Stimulated activated CD4-positive, alpha-beta T cell treated with anti-CD3 and anti-CD28 coated beads, Interleukin-15, amount 100 ng/mL, for 48 hours (primary cell): ENCODE measurements around the gene ANKRD44.

Experiments used
- DNase-seq, 2 donors: peaks; one replicate each; pipeline ENCODE4 v3.0.0-alpha.2; 2020; ENCODE audit warnings: low read depth in 2 of 2

The ANKRD44 gene

GRCh38 chr2:197179744-197180498 is 130.7 kb downstream of the ANKRD44 start:
- no peak for DNase-seq

GRCh38 chr2:197176522-197176921 is 134.1 kb downstream of the ANKRD44 start:
- DNase-seq, result no peak

- DNase-seq, result no peak
Measured at GRCh38 chr2:197174539-197175094, 136.0 kb downstream of the ANKRD44 start.

- DNase-seq, result no peak
Measured at GRCh38 chr2:197171582-197171981, 139.0 kb downstream of the ANKRD44 start.

- no peak for DNase-seq
Measured at GRCh38 chr2:197170208-197170607, 140.4 kb downstream of the ANKRD44 start.

GRCh38 chr2:197168705-197169104 is 141.9 kb downstream of the ANKRD44 start:
- DNase-seq, result peak; percentile 55 to 70

GRCh38 chr2:197167608-197168314 is 142.8 kb downstream of the ANKRD44 start:
- DNase-seq, result no peak

- DNase-seq, result no peak
Measured at GRCh38 chr2:197165020-197165419, 145.6 kb downstream of the ANKRD44 start.

- DNase-seq, result no peak
Measured at GRCh38 chr2:197164141-197164754, 146.3 kb downstream of the ANKRD44 start.

- no peak for DNase-seq
Measured at GRCh38 chr2:197163712-197164140, 146.9 kb downstream of the ANKRD44 start.

GRCh38 chr2:197161774-197162173 is 148.8 kb downstream of the ANKRD44 start:
- DNase-seq, result no peak

GRCh38 chr2:197159661-197160211 is 150.8 kb downstream of the ANKRD44 start:
- peak in 1 of 2 donors; percentile 21 for DNase-seq

GRCh38 chr2:197158591-197159550 is 151.7 kb downstream of the ANKRD44 start:
- no peak for DNase-seq

- no peak for DNase-seq
Measured at GRCh38 chr2:197157879-197158537, 152.6 kb downstream of the ANKRD44 start.

GRCh38 chr2:197156771-197157170 is 153.8 kb downstream of the ANKRD44 start:
- DNase-seq, result no peak

- DNase-seq, result no peak
Measured at GRCh38 chr2:197152451-197153228, 157.9 kb downstream of the ANKRD44 start.

GRCh38 chr2:197149546-197149945 is 161.0 kb downstream of the ANKRD44 start:
- DNase-seq, result no peak

GRCh38 chr2:197148401-197148800 is 162.2 kb downstream of the ANKRD44 start:
- DNase-seq, result no peak

- DNase-seq, result no peak
Measured at GRCh38 chr2:197147942-197148341, 162.6 kb downstream of the ANKRD44 start.

- no peak for DNase-seq
Measured at GRCh38 chr2:197146995-197147394, 163.6 kb downstream of the ANKRD44 start.
